GM12878 (cell line): ENCODE measurements around the gene C22orf15. TPM values are rescaled to one million over a fixed set of nuclear protein-coding genes. Genes with fewer than 3 reads are reported as not detected.
A peak's percentile ranks its signal among the peaks of the same experiment; 100 is the strongest.

Source experiments
- ATAC-seq: fragments of 200-7000 bp; cut with Tn5 transposase; 3 replicates; pipeline ENCODE4 v1.9.1; 2020; ENCODE audit warnings: mild to moderate bottlenecking, moderate library complexity
- BruUV-seq: library from RNA; stranded (reverse); fragments of 400-500 nt; replicated peaks from 2 replicates; lab custom pipeline; 2021; lab: Mats Ljungman, UMichigan
- CTCF ChIA-PET: fragments of 300-600 bp; sonication (Branson Sonifier 250); formaldehyde crosslinking; extraction: SDS; loops from one replicate; lab custom pipeline; 2021; ENCODE audit warnings: inconsistent platforms; lab: Yijun Ruan, JAX
- POLR2A ChIA-PET: fragments of 350-600 bp; formaldehyde crosslinking; extraction: SDS; loops from one replicate; lab custom pipeline; 2021; ENCODE audit warnings: inconsistent platforms; lab: Charles Lee
- RAD21 ChIA-PET: fragments of 300-600 bp; sonication (Branson Sonifier 250); formaldehyde crosslinking; loops from one replicate; lab custom pipeline; 2023; ENCODE audit warnings: antibody characterized with exemption; ENCODE audit not compliant: unreplicated experiment; lab: Charles Lee
- SMC1A ChIA-PET: fragments of 300-600 bp; sonication (Branson Sonifier 250); formaldehyde crosslinking; loops from one replicate; lab custom pipeline; 2023; ENCODE audit not compliant: unreplicated experiment, uncharacterized antibody; lab: Charles Lee
- DNase-seq: peaks from one replicate; pipeline ENCODE4 v3.0.0-alpha.2; 2011; ENCODE audit warnings: low read depth, low spot score
- FAIRE-seq: peaks from 3 replicates; lab custom pipeline; 2011; peaks lifted over from hg19 to GRCh38; lab: Jason Lieb, UNC
- H2AFZ ChIP-seq: 2 replicates; pipeline ENCODE4 v1.6.0; 2011; ENCODE audit warnings: low read depth, low read length, control low read depth; ENCODE audit not compliant: control insufficient read depth
- H3K27ac ChIP-seq: 2 replicates; pipeline ENCODE4 v1.5.1; 2011; ENCODE audit warnings: control low read depth; ENCODE audit not compliant: control insufficient read depth, insufficient read depth
- H3K27me3 ChIP-seq, 2 experiments: replicated peaks in 1 of 2; 2 replicates each; pipeline versions ENCODE4 v1.6.0 to v1.6.1; 2011; ENCODE audit warnings: low read length in 1 of 2; ENCODE audit not compliant: control insufficient read depth in 2 of 2, insufficient read depth in 2 of 2
- H3K36me3 ChIP-seq, 2 experiments: 2 replicates each; pipeline ENCODE4 v1.5.1; 2011; ENCODE audit warnings: low read length in 1 of 2; ENCODE audit not compliant: control insufficient read depth in 2 of 2, insufficient read depth in 2 of 2
- H3K4me1 ChIP-seq: 2 replicates; pipeline ENCODE4 v1.6.1; 2011; ENCODE audit warnings: mild to moderate bottlenecking, low read length, moderate library complexity, mixed read lengths; ENCODE audit not compliant: control insufficient read depth, insufficient read depth
- H3K4me2 ChIP-seq: 2 replicates; pipeline ENCODE4 v1.6.0; 2011; ENCODE audit warnings: control low read depth; ENCODE audit not compliant: control insufficient read depth, insufficient read depth
- H3K4me3 ChIP-seq: fragments of 200-600 bp; sonication (generic); 2 replicates; pipeline ENCODE4 v1.5.1; 2016
- H3K79me2 ChIP-seq: 2 replicates; pipeline ENCODE4 v1.6.0; 2011; ENCODE audit warnings: low read length; ENCODE audit not compliant: control insufficient read depth, insufficient read depth
- H3K9ac ChIP-seq: 2 replicates; pipeline ENCODE4 v1.8.0; 2011; ENCODE audit warnings: low read length, control low read depth, mixed read lengths; ENCODE audit not compliant: control insufficient read depth, insufficient read depth
- H3K9me3 ChIP-seq: replicated peaks from 3 replicates; pipeline ENCODE4 v1.5.1; 2011; ENCODE audit warnings: mild to moderate bottlenecking, low read length; ENCODE audit not compliant: control insufficient read depth, insufficient read depth
- H4K20me1 ChIP-seq: 2 replicates; pipeline ENCODE4 v1.6.0; 2011; ENCODE audit not compliant: control insufficient read depth, insufficient read depth
- ATF7 ChIP-seq: fragments of 450-650 bp; IDR thresholded peaks from 2 replicates; pipeline ENCODE4 v1.6.1; 2016; ENCODE audit warnings: low read depth, mild to moderate bottlenecking
- HCFC1 ChIP-seq: fragments of 150-350 bp; IDR thresholded peaks from 2 replicates; pipeline ENCODE4 v1.6.1; 2014; ENCODE audit warnings: low read length
- IKZF1 ChIP-seq: fragments of 450-650 bp; conservative IDR thresholded peaks from 2 replicates; pipeline ENCODE4 v1.6.1; 2017; ENCODE audit warnings: antibody characterized with exemption, mild to moderate bottlenecking
- IRF3 ChIP-seq: fragments of 450-650 bp; IDR thresholded peaks from 2 replicates; pipeline ENCODE4 v1.6.1; 2014; ENCODE audit warnings: mild to moderate bottlenecking
- MEF2B ChIP-seq: fragments of 450-650 bp; IDR thresholded peaks from 2 replicates; pipeline ENCODE4 v1.6.1; 2018; ENCODE audit warnings: mild to moderate bottlenecking, moderate library complexity; ENCODE audit not compliant: partially characterized antibody, poor library complexity, severe bottlenecking
- PAX5 ChIP-seq: IDR thresholded peaks from 2 replicates; pipeline ENCODE4 v1.6.1; 2011; ENCODE audit warnings: low read depth, low read length, borderline replicate concordance
- POLR2AphosphoS2 ChIP-seq: IDR thresholded peaks from 2 replicates; pipeline ENCODE4 v1.6.1; 2011; ENCODE audit warnings: low read depth, mild to moderate bottlenecking, low read length, improper control_type of control experiment, moderate library complexity
- SPI1 ChIP-seq: IDR thresholded peaks from 2 replicates; pipeline ENCODE4 v1.6.1; 2011; ENCODE audit warnings: low read depth, mild to moderate bottlenecking, low read length, moderate library complexity, borderline replicate concordance; ENCODE audit not compliant: insufficient read depth
- whole genome bisulfite sequencing: methylation state at CpG from one replicate; pipeline ENCODE4 v1.1.6; 2016; ENCODE audit warnings: low lambda C conversion rate; ENCODE audit not compliant: insufficient replicate concordance, insufficient coverage; ENCODE audit errors: missing lambda C conversion rate; 5-methylcytosine and 5-hydroxymethylcytosine counted together
- in situ Hi-C: fragments of 300-500 bp; cut with MboI; formaldehyde crosslinking; loops from 9 replicates; pipeline ENCODE4 v1.14.3; 2018; ENCODE audit warnings: mixed read lengths
- intact Hi-C: fragments of 100-400 bp; cut with micrococcal nuclease; formaldehyde crosslinking; loops from one replicate; pipeline ENCODE4 v1.14.2; 2022; ENCODE audit not compliant: unreplicated experiment
- polyA plus RNA-seq, 11 experiments: library from polyadenylated mRNA; depleted of rRNA in 4 of 11; unstranded in 6 of 11; stranded (reverse) in 5 of 11; fragments of >200 nt; fragmentation: Nextera tagmentation in 4 of 11; fragmentation: Illumina TruSeq in 1 of 11; extraction: Ambion mirVana in 4 of 11; extraction: Trizol in 1 of 11; gene quantifications; 1 replicate in 1 of 11; 2 replicates in 10 of 11; pipeline versions ENCODE4 v1.2.1 to v1.2.3, GENCODE V29; 2011 to 2016; ENCODE audit warnings: inconsistent platforms in 2 of 11, missing spikeins in 2 of 11, low read depth in 1 of 11
- total RNA-seq, 4 experiments: library from RNA; depleted of rRNA in 3 of 4; stranded (reverse); fragments of >200 nt in 3 of 4; fragmentation: Illumina TruSeq in 1 of 4; extraction: Trizol in 1 of 4; gene quantifications; 2 replicates each; pipeline versions ENCODE4 v1.2.1 to v1.2.3, GENCODE V29; 2013 to 2021

C22orf15 gene
- total and polyA plus RNA-seq, 10 of the 15 experiments (the other 5 are each of a cell fraction or from before 2014, with no cell fraction given): 0.05 to 0.47 (median 0.13) TPM; not detected in 3

- H3K4me1 ChIP-seq: peaks cover 30% of the 10 kb centered on the region
- in situ Hi-C loops: no loop called here
- H3K36me3 ChIP-seq: no peaks in the 10 kb centered on the region
- intact Hi-C loops: no loop called here
- H3K9ac ChIP-seq: no peak overlapping the region
- FAIRE-seq (no peak), ATAC-seq (no peak), DNase-seq (no peak)
- ChIA-PET RAD21 (interaction anchor here (1.6 kb wide), 1 partner anchor 34 kb away, joined by 3 read pairs; no protein-coding TSS in a partner anchor), POLR2A (interaction anchor here (0.7 to 1.4 kb wide), 4 partner anchors 8 to 67 kb away, joined by 3 to 7 read pairs (median 3); no protein-coding TSS in a partner anchor), SMC1A (interaction anchor here (1.0 to 2.0 kb wide), 2 partner anchors 12 to 57 kb away, joined by 3 to 7 read pairs; partner anchors contain the start of gene CHCHD10), CTCF (interaction anchor here (0.7 to 1.9 kb wide), 4 partner anchors 11 to 164 kb away, joined by 3 to 8 read pairs (median 4); partner anchors contain the start of gene MIF)
- TF ChIP-seq MEF2B: no peak
- no peak for TF ChIP-seq ATF7
- no peak for TF ChIP-seq IKZF1
- no peak for TF ChIP-seq POLR2AphosphoS2
- TF ChIP-seq SPI1: no peak
- no peak for TF ChIP-seq IRF3
- TF ChIP-seq HCFC1: no peak
- TF ChIP-seq PAX5: no peak
- 19% methylated on average over 6 of the region's 6 CpGs for WGBS
- H3K4me2 ChIP-seq: no peak overlapping the region
- H3K4me3 ChIP-seq: no peak overlapping the region
- no peaks in the 10 kb centered on the region for H3K27me3 ChIP-seq
- BruUV-seq: no TSS peak
- no peaks in the 10 kb centered on the region for H4K20me1 ChIP-seq
- no peaks in the 10 kb centered on the region for H3K9me3 ChIP-seq
- no peak overlapping the region for H3K27ac ChIP-seq
- H2AFZ ChIP-seq: peak overlapping the region; percentile 21; the same call in 1 of the 2 replicates
- no peaks in the 10 kb centered on the region for H3K79me2 ChIP-seq
Measured at GRCh38 chr22:23754980-23755636, 7.7 kb upstream of the C22orf15 start.
